ENCODE measurements around the gene LY9. TPM values are rescaled to one million over a fixed set of nuclear protein-coding genes. Genes with fewer than 3 reads are reported as not detected.

LY9 gene
- polyA plus RNA-seq, 1 of the 3 experiments (the other 2 are of a cell fraction), result not detected

DNA sequence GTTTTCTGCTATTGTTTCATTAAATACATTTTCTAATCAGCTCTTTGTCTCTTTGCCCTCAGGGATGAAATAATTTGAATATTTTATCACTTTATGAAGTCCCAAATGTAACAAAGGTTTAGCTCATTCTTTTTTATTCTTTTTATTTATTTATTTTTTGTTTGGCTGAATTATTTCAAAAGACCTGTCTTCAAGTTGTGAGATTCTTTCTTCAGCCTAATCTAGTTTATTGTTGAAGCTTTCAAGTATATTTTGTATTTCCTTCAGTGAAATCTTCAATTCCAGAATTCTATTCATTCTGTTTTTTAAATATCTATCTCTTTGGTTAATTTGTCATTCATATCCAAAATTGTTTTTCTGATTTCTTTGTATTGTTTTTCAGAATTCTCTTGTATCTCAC, 10.8 kb downstream of the LY9 start:
- CTCF ChIA-PET, result interaction anchor here (1.2 kb wide), 1 partner anchor 205 kb away, joined by 3 read pairs; no protein-coding TSS in a partner anchor

DNA sequence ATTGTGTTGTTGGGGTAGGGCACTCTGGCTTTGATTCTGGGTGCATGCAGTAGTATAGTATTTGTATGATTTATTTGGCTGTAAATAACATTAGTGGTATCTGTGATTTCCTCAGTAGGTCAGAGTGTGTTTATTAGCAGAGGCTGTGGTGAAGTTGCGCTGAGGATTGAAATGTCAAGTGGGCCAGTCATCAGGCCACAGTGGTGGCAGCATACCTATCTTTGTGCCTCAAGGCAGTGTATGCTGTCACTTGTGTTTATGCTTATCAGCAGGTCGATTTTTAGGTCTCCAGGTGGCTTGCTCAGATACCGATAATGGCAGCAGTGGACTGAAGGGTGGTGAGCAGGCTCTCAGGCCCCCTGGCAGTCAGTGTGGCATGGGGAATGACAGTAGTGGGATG, 11.3 kb downstream of the LY9 start:
- no peaks in the 10 kb centered on the region for H3K79me2 ChIP-seq (ENCODE audit: insufficient read depth)
- H3K27ac ChIP-seq (ENCODE audit: low read depth in 2 of 2, low read length in 1 of 2), result no peak overlapping the region
- H4K20me1 ChIP-seq (ENCODE audit: insufficient read depth), result no peaks in the 10 kb centered on the region
- no peak overlapping the region for H2AFZ ChIP-seq (ENCODE audit: low read depth)
- no peak for DNase-seq
- ChIA-PET CTCF (interaction anchor here (1.2 kb wide), 1 partner anchor 205 kb away, joined by 3 read pairs; no protein-coding TSS in a partner anchor), POLR2A (no interaction called here)
- no peaks in the 10 kb centered on the region for H3K36me3 ChIP-seq (replicated peaks in 1 of 2; ENCODE audit: control insufficient read depth in 1 of 2, insufficient read depth in 2 of 2, low read length in 1 of 2)
- H3K9ac ChIP-seq, result no peak overlapping the region
- WGBS (ENCODE audit: low lambda C conversion rate), result 10% methylated on average over 3 of the region's 3 CpGs
- H3K4me2 ChIP-seq, result no peak overlapping the region
- H3K4me1 ChIP-seq (ENCODE audit: control insufficient read depth in 1 of 2, insufficient read depth in 2 of 2, low read depth in 1 of 2, low read length in 1 of 2), result no peaks in the 10 kb centered on the region
- no peaks in the 10 kb centered on the region for H3F3A ChIP-seq (replicated peaks; ENCODE audit: insufficient read depth)
- no peaks in the 10 kb centered on the region; the same call in 1 of the 2 replicates for H3K27me3 ChIP-seq (ENCODE audit: insufficient read depth)
- no peaks in the 10 kb centered on the region; the same call in 1 of the 2 replicates for H3K9me2 ChIP-seq
- H3K4me3 ChIP-seq (ENCODE audit: low read depth in 2 of 2, low read length in 1 of 2), result no peak overlapping the region
- H3K9me3 ChIP-seq, result no peaks in the 10 kb centered on the region
- TF ChIP-seq FOXM1 (IDR thresholded peaks at IDR 0.05; ENCODE audit: low read depth) (no peak), TEAD4 (IDR thresholded peaks at IDR 0.05; ENCODE audit: borderline replicate concordance, insufficient read depth) (no peak), MXI1 (IDR thresholded peaks at IDR 0.05; ENCODE audit: low read depth, low read length) (no peak), JUND (IDR thresholded peaks at IDR 0.05) (no peak)
- TF ChIP-seq, protein P1, sequence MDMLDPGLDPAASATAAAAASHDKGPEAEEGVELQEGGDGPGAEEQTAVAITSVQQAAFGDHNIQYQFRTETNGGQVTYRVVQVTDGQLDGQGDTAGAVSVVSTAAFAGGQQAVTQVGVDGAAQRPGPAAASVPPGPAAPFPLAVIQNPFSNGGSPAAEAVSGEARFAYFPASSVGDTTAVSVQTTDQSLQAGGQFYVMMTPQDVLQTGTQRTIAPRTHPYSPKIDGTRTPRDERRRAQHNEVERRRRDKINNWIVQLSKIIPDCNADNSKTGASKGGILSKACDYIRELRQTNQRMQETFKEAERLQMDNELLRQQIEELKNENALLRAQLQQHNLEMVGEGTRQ (IDR thresholded peaks at IDR 0.05; ENCODE audit: borderline replicate concordance, low read depth, low read length), result no peak
- TF ChIP-seq, protein P2, sequence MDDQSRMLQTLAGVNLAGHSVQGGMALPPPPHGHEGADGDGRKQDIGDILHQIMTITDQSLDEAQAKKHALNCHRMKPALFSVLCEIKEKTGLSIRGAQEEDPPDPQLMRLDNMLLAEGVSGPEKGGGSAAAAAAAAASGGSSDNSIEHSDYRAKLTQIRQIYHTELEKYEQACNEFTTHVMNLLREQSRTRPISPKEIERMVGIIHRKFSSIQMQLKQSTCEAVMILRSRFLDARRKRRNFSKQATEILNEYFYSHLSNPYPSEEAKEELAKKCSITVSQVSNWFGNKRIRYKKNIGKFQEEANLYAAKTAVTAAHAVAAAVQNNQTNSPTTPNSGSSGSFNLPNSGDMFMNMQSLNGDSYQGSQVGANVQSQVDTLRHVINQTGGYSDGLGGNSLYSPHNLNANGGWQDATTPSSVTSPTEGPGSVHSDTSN (IDR thresholded peaks at IDR 0.05), result no peak
- TF ChIP-seq, protein P3, sequence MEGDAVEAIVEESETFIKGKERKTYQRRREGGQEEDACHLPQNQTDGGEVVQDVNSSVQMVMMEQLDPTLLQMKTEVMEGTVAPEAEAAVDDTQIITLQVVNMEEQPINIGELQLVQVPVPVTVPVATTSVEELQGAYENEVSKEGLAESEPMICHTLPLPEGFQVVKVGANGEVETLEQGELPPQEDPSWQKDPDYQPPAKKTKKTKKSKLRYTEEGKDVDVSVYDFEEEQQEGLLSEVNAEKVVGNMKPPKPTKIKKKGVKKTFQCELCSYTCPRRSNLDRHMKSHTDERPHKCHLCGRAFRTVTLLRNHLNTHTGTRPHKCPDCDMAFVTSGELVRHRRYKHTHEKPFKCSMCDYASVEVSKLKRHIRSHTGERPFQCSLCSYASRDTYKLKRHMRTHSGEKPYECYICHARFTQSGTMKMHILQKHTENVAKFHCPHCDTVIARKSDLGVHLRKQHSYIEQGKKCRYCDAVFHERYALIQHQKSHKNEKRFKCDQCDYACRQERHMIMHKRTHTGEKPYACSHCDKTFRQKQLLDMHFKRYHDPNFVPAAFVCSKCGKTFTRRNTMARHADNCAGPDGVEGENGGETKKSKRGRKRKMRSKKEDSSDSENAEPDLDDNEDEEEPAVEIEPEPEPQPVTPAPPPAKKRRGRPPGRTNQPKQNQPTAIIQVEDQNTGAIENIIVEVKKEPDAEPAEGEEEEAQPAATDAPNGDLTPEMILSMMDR (IDR thresholded peaks at IDR 0.05), result no peak

More for the DNA sequence above, 10.8 kb downstream of the LY9 start:
- TF ChIP-seq, protein P4, sequence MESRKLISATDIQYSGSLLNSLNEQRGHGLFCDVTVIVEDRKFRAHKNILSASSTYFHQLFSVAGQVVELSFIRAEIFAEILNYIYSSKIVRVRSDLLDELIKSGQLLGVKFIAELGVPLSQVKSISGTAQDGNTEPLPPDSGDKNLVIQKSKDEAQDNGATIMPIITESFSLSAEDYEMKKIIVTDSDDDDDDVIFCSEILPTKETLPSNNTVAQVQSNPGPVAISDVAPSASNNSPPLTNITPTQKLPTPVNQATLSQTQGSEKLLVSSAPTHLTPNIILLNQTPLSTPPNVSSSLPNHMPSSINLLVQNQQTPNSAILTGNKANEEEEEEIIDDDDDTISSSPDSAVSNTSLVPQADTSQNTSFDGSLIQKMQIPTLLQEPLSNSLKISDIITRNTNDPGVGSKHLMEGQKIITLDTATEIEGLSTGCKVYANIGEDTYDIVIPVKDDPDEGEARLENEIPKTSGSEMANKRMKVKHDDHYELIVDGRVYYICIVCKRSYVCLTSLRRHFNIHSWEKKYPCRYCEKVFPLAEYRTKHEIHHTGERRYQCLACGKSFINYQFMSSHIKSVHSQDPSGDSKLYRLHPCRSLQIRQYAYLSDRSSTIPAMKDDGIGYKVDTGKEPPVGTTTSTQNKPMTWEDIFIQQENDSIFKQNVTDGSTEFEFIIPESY (IDR thresholded peaks at IDR 0.05; ENCODE audit: borderline replicate concordance, low read depth), result no peak
- TF ChIP-seq CHD2 (IDR thresholded peaks at IDR 0.05; ENCODE audit: low read length, partially characterized antibody), result no peak
- no peak for TF ChIP-seq RFX5 (IDR thresholded peaks at IDR 0.05; ENCODE audit: low read length)
- TF ChIP-seq NFIC (IDR thresholded peaks at IDR 0.05; ENCODE audit: borderline replicate concordance), result no peak
- TF ChIP-seq, protein P2 (IDR thresholded peaks at IDR 0.05), result no peak
- no peak for TF ChIP-seq TEAD4 (IDR thresholded peaks at IDR 0.05; ENCODE audit: borderline replicate concordance, insufficient read depth)
- TF ChIP-seq TCF12 (IDR thresholded peaks at IDR 0.05), result no peak
- TF ChIP-seq RXRA (IDR thresholded peaks at IDR 0.05; ENCODE audit: borderline replicate concordance, low read depth), result no peak
- TF ChIP-seq, protein P5, sequence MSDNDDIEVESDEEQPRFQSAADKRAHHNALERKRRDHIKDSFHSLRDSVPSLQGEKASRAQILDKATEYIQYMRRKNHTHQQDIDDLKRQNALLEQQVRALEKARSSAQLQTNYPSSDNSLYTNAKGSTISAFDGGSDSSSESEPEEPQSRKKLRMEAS (IDR thresholded peaks at IDR 0.05; ENCODE audit: low read depth), result no peak
- TF ChIP-seq RCOR1 (IDR thresholded peaks at IDR 0.05; ENCODE audit: low read length), result no peak
- no peak for TF ChIP-seq SIN3A (IDR thresholded peaks at IDR 0.05; ENCODE audit: borderline replicate concordance, low read depth, low read length)
- no peak for TF ChIP-seq MXI1 (IDR thresholded peaks at IDR 0.05; ENCODE audit: low read depth, low read length)
- TF ChIP-seq POLR2AphosphoS5 (IDR thresholded peaks at IDR 0.05; ENCODE audit: low read depth, low read length), result no peak
- H3K9ac ChIP-seq, result no peak overlapping the region
- no peak for DNase-seq
- H3K4me1 ChIP-seq (ENCODE audit: control insufficient read depth in 1 of 2, insufficient read depth in 2 of 2, low read depth in 1 of 2, low read length in 1 of 2), result no peaks in the 10 kb centered on the region
- no peaks in the 10 kb centered on the region for H3K79me2 ChIP-seq (ENCODE audit: insufficient read depth)
- H2AFZ ChIP-seq (ENCODE audit: low read depth), result no peak overlapping the region
- no peak overlapping the region for H3K27ac ChIP-seq (ENCODE audit: low read depth in 2 of 2, low read length in 1 of 2)
- no peaks in the 10 kb centered on the region for H4K20me1 ChIP-seq (ENCODE audit: insufficient read depth)
- no peaks in the 10 kb centered on the region; the same call in 1 of the 2 replicates for H3K9me2 ChIP-seq
- no peaks in the 10 kb centered on the region for H3F3A ChIP-seq (replicated peaks; ENCODE audit: insufficient read depth)
- no peak overlapping the region for H3K4me2 ChIP-seq
- H3K36me3 ChIP-seq (replicated peaks in 1 of 2; ENCODE audit: control insufficient read depth in 1 of 2, insufficient read depth in 2 of 2, low read length in 1 of 2), result no peaks in the 10 kb centered on the region
- no peaks in the 10 kb centered on the region; the same call in 1 of the 2 replicates for H3K27me3 ChIP-seq (ENCODE audit: insufficient read depth)
- no peak overlapping the region for H3K4me3 ChIP-seq (ENCODE audit: low read depth in 2 of 2, low read length in 1 of 2)
- POLR2A ChIA-PET, result no interaction called here
- H3K9me3 ChIP-seq, result no peaks in the 10 kb centered on the region

Data from SK-N-SH (cell line).